Measurements from ENCODE around the gene SPATA31D1. TPM values are rescaled to one million over a fixed set of nuclear protein-coding genes. Genes with fewer than 3 reads are reported as not detected.

Gene SPATA31D1
- total and polyA plus RNA-seq, 2 donors (not counting 1 experiment from before 2014, with no cell fraction given) = not detected

GRCh38 chr9:81953096-81953495 is 35.5 kb upstream of the SPATA31D1 start:
- Histone ChIP-seq H3K4me3 (ENCODE audit: control extremely low read depth in 1 of 5, extremely low read depth in 1 of 5, insufficient read depth in 1 of 5, low read depth in 2 of 5, low read length in 4 of 5) (no peak overlapping the region), H3K36me3 (replicated peaks in 1 of 2; ENCODE audit: control extremely low read depth in 1 of 2, control insufficient read depth in 1 of 2, extremely low read depth in 1 of 2, insufficient read depth in 2 of 2, low read length in 1 of 2) (no peaks in the 10 kb centered on the region), H4K20me1 (ENCODE audit: control insufficient read depth, insufficient read depth, low read length, poor library complexity, severe bottlenecking) (no peaks in the 10 kb centered on the region), H3K4me2 (replicated peaks; ENCODE audit: low read depth, low read length, poor library complexity, severe bottlenecking) (no peak overlapping the region), H3K79me2 (ENCODE audit: control insufficient read depth, insufficient read depth, low read length) (no peaks in the 10 kb centered on the region), H3K27ac (ENCODE audit: low read length in 2 of 2) (no peak overlapping the region), H3K9ac (ENCODE audit: low read length) (no peak overlapping the region), H3K4me1 (ENCODE audit: control insufficient read depth in 2 of 2, insufficient read depth in 2 of 2, low read length in 2 of 2) (no peaks in the 10 kb centered on the region), H2AFZ (ENCODE audit: insufficient read depth, low read depth, low read length, poor library complexity, severe bottlenecking) (no peak overlapping the region), H3K27me3 (replicated peaks in 1 of 4; ENCODE audit: control extremely low read depth in 1 of 4, control insufficient read depth in 3 of 4, insufficient read depth in 4 of 4, low read length in 3 of 4) (no peaks in the 10 kb centered on the region), H3K9me3 (ENCODE audit: control extremely low read depth in 1 of 3, control insufficient read depth in 2 of 3, insufficient read depth in 1 of 3, low read length in 2 of 3) (peaks cover 0 to 20% (median 12%) of the 10 kb centered on the region in 3 donors)
- intact Hi-C loops (cut with micrococcal nuclease) = no loop called here
- ChIA-PET POLR2A (no interaction called here), CTCF (no interaction called here)
- peaks cover 5% of the 10 kb centered on the region for H3K27me3 Mint-ChIP-seq
- peaks cover 22% of the 10 kb centered on the region for H3K9me3 Mint-ChIP-seq (ENCODE audit: insufficient read depth)
- WGBS (ENCODE audit: insufficient coverage) = no CpG with 5 or more reads among the region's 1 CpG
- no peak for DNase-seq
- H3K4me3 Mint-ChIP-seq = no peak overlapping the region
- no peak overlapping the region for H3K27ac Mint-ChIP-seq
- ATAC-seq (ENCODE audit: low read depth) = no peak
- H3K4me1 Mint-ChIP-seq = no peaks in the 10 kb centered on the region
- TF ChIP-seq CTCF (IDR thresholded peaks at IDR 0.05) (no peak), EZH2 (IDR thresholded peaks at IDR 0.05; ENCODE audit: borderline replicate concordance, insufficient read depth, low read depth, low read length, poor library complexity, severe bottlenecking) (no peak)

- no peak overlapping the region for H3K4me2 ChIP-seq (replicated peaks; ENCODE audit: low read depth, low read length, poor library complexity, severe bottlenecking)
- no peak overlapping the region for H3K4me3 Mint-ChIP-seq
- no peak for TF ChIP-seq CTCF (IDR thresholded peaks at IDR 0.05)
- TF ChIP-seq EZH2 (IDR thresholded peaks at IDR 0.05; ENCODE audit: borderline replicate concordance, insufficient read depth, low read depth, low read length, poor library complexity, severe bottlenecking) = no peak
These were observed 32.9 kb upstream of the SPATA31D1 start for GRCh38 chr9:81955625-81956024.

More at GRCh38 chr9:81955625-81956024, 32.9 kb upstream of the SPATA31D1 start:
- H3K27ac ChIP-seq (ENCODE audit: low read length in 2 of 2) = no peak overlapping the region
- no peak overlapping the region for H3K9ac ChIP-seq (ENCODE audit: low read length)
- no peak for DNase-seq
- ATAC-seq (ENCODE audit: low read depth) = no peak
- H3K4me1 ChIP-seq (ENCODE audit: control insufficient read depth in 2 of 2, insufficient read depth in 2 of 2, low read length in 2 of 2) = no peaks in the 10 kb centered on the region
- no peaks in the 10 kb centered on the region for H3K27me3 ChIP-seq (replicated peaks in 1 of 4; ENCODE audit: control extremely low read depth in 1 of 4, control insufficient read depth in 3 of 4, insufficient read depth in 4 of 4, low read length in 3 of 4)
- no peak overlapping the region for H3K4me3 ChIP-seq (ENCODE audit: control extremely low read depth in 1 of 5, extremely low read depth in 1 of 5, insufficient read depth in 1 of 5, low read depth in 2 of 5, low read length in 4 of 5)
- CTCF ChIA-PET = no interaction called here
- no peaks in the 10 kb centered on the region for H4K20me1 ChIP-seq (ENCODE audit: control insufficient read depth, insufficient read depth, low read length, poor library complexity, severe bottlenecking)
- intact Hi-C loops (cut with micrococcal nuclease) = no loop called here
- Mint-ChIP-seq H3K27me3 (no peaks in the 10 kb centered on the region), H3K9me3 (ENCODE audit: insufficient read depth) (peaks cover 22% of the 10 kb centered on the region), H3K4me1 (no peaks in the 10 kb centered on the region), H3K27ac (no peak overlapping the region)
- POLR2A ChIA-PET = no interaction called here
- no peak overlapping the region for H2AFZ ChIP-seq (ENCODE audit: insufficient read depth, low read depth, low read length, poor library complexity, severe bottlenecking)
- no peaks in the 10 kb centered on the region for H3K79me2 ChIP-seq (ENCODE audit: control insufficient read depth, insufficient read depth, low read length)
- H3K9me3 ChIP-seq (ENCODE audit: control extremely low read depth in 1 of 3, control insufficient read depth in 2 of 3, insufficient read depth in 1 of 3, low read length in 2 of 3) = peaks cover 0 to 20% (median 12%) of the 10 kb centered on the region in 3 donors
- no peaks in the 10 kb centered on the region for H3K36me3 ChIP-seq (replicated peaks in 1 of 2; ENCODE audit: control extremely low read depth in 1 of 2, control insufficient read depth in 1 of 2, extremely low read depth in 1 of 2, insufficient read depth in 2 of 2, low read length in 1 of 2)

Measured in B cell (primary cell).